Measurements from ENCODE around the gene ARID3C. TPM values are rescaled to one million over a fixed set of nuclear protein-coding genes. Genes with fewer than 3 reads are reported as not detected.
"Not testable (repeated sequence)": the region's sequence is repeated elsewhere in the genome, so short reads cannot be mapped to it uniquely, and the experiment has no call there.

Gene ARID3C
- total RNA-seq, 1 donor from 2014 or later = 0.14 TPM

DNA sequence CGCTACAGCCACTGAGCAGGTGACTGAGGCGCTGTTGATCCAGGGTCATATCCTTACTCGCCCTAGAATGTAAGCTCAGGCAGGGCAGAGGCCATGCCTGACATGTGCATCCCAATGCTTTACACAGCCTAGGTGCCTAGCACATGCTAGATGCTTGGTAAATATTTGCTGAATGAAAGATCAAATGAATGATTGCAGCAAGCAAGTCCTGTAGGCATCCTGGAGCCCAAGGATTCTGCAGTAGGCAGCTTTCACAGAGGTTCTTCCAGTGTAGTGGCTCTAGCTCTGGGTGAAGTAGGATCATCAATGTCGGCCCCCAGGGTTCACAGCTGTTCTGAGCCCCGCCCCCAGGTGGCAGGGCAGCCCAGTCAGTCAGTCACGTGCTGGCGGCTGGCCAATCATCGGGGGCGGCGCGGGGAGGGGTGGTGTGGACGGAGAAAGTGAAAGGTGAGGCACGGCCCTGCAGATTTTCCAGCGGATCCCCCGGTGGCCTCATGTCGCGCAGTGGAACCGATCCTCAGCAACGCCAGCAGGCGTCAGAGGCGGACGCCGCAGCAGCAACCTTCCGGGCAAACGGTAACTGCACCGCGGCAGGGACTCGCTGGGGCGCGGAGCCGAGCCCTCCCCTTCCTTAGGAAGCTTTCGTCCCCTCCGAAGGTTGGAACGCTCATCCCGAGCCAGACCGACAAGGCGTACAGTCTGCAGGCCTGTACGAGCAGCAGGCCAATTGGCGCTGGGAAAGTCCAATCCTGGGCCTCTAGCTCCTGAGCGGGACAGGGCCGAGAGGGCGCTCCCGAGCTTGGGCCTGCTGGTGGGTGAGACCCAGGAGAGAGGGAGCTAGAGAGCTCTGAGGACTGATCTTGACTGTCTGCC lies 17.6 kb upstream of the ARID3C start, which contains the start of gene GALT:
Gene GALT (plus strand): TSS at position 465 of the 873 bp plus-strand sequence. CDS start 30 bp downstream, at position 495.
- no peaks in the 10 kb centered on the region for H3K9me3 Mint-ChIP-seq
- H3K4me1 Mint-ChIP-seq = peaks cover 28% of the 10 kb centered on the region
- peak within 1 kb of the TSS; percentile 92 for H3K27ac Mint-ChIP-seq
- intact Hi-C loops (cut with micrococcal nuclease) = loop anchor here (1.0 kb wide), 4 partner anchors 9 to 56 kb away; partner anchors contain the start of genes RPP25L and SIGMAR1
- peaks cover 31% of the 10 kb centered on the region for H3K36me3 Mint-ChIP-seq (ENCODE audit: low read depth)
- DNase-seq = peak; percentile 99
- H3K27me3 Mint-ChIP-seq = no peaks in the 10 kb centered on the region
- peak within 1 kb of the TSS; percentile 94 for H3K4me3 Mint-ChIP-seq

DNA sequence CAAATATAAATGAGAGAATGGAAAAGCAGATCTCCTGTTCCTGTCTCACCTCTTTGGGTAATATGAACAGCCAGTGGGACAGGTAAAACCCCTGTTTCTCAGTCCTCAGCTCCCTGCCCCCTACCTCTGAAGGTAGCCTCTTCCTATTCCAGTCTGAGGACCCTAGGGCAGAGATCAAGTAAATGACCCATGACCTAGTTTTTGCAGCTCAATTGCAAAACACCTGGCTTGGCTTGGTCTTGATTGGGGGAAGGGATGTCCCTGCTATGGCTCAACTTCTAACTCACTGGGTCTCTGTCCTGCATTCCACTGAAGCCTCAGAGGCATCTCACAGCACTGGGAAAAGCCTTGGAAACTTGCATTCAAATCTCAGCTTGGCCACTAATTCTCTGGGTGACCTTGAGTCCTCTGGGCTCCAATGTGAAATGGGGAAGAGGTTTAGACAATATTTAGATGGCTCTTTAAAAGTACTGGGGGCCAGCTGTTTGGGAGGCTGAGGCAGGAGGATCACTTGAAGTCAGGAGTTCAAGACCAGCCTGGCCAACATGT lies 16.0 kb upstream of the ARID3C start:
- Mint-ChIP-seq H3K27ac (peak overlapping the region; percentile 10), H3K9me3 (no peaks in the 10 kb centered on the region), H3K4me1 (peaks cover 30% of the 10 kb centered on the region), H3K4me3 (no peak overlapping the region), H3K36me3 (ENCODE audit: low read depth) (peaks cover 25% of the 10 kb centered on the region), H3K27me3 (no peaks in the 10 kb centered on the region)
- intact Hi-C loops (cut with micrococcal nuclease) = no loop called here
- no peak for DNase-seq

DNA sequence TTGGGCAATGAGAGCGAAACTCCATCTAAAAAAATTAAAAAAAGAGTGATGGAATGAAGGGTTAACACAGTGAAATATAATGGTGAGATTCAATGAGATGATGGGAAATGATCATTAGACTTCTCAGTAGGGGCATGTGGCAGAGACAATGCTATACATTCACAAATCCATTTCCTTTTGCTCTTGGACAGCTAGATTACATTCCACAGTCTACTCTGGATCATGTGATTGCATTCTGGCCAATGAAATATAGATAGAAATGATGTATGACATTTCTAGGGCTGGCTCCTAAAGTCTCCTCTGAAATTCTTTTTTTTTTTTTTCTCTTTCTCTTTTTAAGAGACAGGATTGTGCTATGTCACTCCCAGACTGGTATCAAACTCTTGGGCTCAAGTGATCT lies 13.8 kb upstream of the ARID3C start:
- Mint-ChIP-seq H3K4me3 (no peak overlapping the region), H3K4me1 (peaks cover 27% of the 10 kb centered on the region), H3K9me3 (no peaks in the 10 kb centered on the region), H3K27ac (no peak overlapping the region), H3K27me3 (no peaks in the 10 kb centered on the region), H3K36me3 (ENCODE audit: low read depth) (peaks cover 5% of the 10 kb centered on the region)
- DNase-seq = no peak
- intact Hi-C loops (cut with micrococcal nuclease) = no loop called here

DNA sequence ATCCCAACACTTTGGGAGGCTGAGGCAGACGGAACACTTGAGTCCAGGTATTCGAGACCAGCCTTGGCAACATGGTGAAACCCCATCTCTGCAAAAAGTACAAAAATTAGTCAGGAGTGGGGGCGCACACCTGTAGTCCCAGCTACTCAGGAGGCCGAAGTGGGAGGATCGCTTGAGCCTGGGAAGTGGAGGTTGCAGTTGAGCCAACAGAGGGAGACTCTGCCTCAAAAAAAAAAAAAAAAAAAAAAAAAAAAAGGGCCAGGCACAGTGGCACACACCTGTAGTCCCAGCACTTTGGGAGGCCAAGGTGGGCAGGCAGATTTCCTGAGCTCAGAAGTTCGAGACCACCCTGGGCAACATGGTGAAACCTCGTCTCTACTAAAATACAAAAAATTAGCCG lies 10.5 kb upstream of the ARID3C start:
- intact Hi-C loops (cut with micrococcal nuclease); H3K4me3 Mint-ChIP-seq; H3K27me3 Mint-ChIP-seq; H3K9me3 Mint-ChIP-seq; H3K27ac Mint-ChIP-seq; DNase-seq: not testable (repeated sequence)
- Mint-ChIP-seq H3K36me3 (ENCODE audit: low read depth) (peaks cover 21% of the 10 kb centered on the region), H3K4me1 (peaks cover 28% of the 10 kb centered on the region)

DNA sequence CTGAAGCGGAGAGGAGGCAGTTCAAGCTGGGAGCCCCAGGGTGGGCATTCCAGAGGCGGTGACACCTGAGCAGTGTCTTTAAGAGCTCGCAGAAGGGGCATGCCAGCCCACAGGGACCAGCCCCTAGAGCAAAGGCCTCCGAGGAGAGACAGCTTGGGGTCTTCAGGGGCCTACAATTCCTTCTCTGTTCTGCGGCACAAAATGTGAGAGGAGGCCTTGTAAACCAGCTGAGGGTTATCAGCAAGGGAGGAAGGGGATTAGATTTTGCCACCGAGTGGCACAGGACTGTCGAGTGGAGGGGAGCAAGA lies 9.2 kb upstream of the ARID3C start:
- DNase-seq = no peak
- Mint-ChIP-seq H3K27ac (peak overlapping the region; percentile 82), H3K36me3 (ENCODE audit: low read depth) (peaks cover 28% of the 10 kb centered on the region), H3K4me1 (peaks cover 34% of the 10 kb centered on the region), H3K4me3 (peak overlapping the region; percentile 99), H3K9me3 (no peaks in the 10 kb centered on the region), H3K27me3 (no peaks in the 10 kb centered on the region)
- intact Hi-C loops (cut with micrococcal nuclease) = no loop called here

DNA sequence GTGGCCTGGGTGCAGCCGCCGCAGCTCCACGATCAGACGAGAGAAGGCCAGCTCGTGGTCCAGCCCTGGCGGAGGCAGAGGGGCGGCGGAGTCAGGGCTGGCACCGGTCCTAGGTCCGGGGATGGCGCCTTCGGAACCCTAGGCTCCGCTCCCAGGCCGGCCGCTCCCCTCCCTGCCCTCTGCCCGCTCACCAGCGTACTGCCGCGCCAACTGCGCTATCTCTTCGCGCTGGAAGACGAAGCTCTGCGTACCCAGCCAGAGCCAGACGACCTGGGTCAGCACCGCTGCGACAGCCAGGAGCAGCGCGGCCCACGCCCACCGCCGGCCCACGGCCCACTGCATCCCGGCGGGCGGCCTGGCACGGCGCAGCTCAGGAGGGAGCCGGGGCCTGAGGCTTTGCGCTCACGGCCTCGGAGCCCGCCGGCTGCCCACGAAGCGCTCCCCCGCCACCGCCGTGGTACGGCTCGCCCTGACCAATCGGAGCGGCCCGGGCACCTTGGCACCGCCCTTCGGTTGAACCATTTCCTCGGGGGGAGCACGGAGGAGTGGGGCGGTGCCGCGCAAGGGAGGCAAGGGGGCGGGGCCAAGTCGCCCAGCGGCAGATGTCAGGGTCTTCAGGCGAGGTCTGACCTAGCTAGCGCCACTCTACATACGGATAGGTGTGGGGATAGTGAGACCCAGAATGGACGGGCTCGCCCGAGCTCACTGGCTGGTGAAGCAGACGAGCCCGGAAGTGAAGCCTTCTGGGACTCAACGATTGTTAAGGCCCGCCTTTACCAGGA lies 8.7 kb upstream of the ARID3C start, which contains the start of gene SIGMAR1:
Gene SIGMAR1 (minus strand): TSS at position 432 of the 782 bp plus-strand sequence. CDS start 90 bp downstream, at position 342.
- H3K4me1 Mint-ChIP-seq = peaks cover 34% of the 10 kb centered on the region
- H3K4me3 Mint-ChIP-seq = peak within 1 kb of the TSS; percentile 99
- H3K27ac Mint-ChIP-seq = peak within 1 kb of the TSS; percentile 93
- H3K9me3 Mint-ChIP-seq = no peaks in the 10 kb centered on the region
- intact Hi-C loops (cut with micrococcal nuclease) = loop anchor here (1.0 kb wide), 3 partner anchors 9 to 114 kb away; partner anchors contain the start of gene GALT
- H3K27me3 Mint-ChIP-seq = no peaks in the 10 kb centered on the region
- H3K36me3 Mint-ChIP-seq (ENCODE audit: low read depth) = peaks cover 30% of the 10 kb centered on the region
- peak; percentile 98 for DNase-seq

DNA sequence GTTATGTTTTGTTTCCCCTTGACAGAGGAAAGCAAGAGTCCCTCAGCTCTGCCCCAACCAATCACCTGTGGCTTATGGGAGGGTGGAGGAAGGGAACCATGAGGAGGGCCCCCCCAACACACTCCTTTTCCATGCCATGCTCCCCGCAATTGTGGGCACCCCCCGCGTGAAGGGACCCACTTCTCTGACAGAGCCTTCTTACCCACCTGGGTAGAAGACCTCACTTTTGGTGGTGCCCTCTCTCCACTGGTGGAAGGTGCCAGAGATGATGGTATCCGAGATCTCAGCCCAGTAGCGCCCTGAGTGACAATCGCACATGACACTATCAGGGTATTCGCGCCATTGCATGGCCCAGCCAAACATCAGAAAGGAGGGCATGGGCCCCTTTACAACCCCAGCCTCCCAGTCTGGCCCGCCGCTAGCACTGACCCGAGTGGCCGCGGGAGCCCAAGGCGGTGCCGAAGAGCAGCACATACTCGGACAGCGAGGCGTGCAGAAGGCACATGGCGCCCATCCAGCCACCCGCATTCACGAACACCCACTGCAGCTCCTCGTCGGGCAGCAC lies 8.0 kb upstream of the ARID3C start:
- intact Hi-C loops (cut with micrococcal nuclease) = loop anchor here (1.0 kb wide), 3 partner anchors 9 to 114 kb away; partner anchors contain the start of gene GALT
- H3K9me3 Mint-ChIP-seq = no peaks in the 10 kb centered on the region
- H3K36me3 Mint-ChIP-seq (ENCODE audit: low read depth) = peaks cover 35% of the 10 kb centered on the region
- H3K27ac Mint-ChIP-seq = peak overlapping the region; percentile 93
- peaks cover 34% of the 10 kb centered on the region for H3K4me1 Mint-ChIP-seq
- no peak for DNase-seq
- H3K4me3 Mint-ChIP-seq = peak overlapping the region; percentile 99
- H3K27me3 Mint-ChIP-seq = no peaks in the 10 kb centered on the region

DNA sequence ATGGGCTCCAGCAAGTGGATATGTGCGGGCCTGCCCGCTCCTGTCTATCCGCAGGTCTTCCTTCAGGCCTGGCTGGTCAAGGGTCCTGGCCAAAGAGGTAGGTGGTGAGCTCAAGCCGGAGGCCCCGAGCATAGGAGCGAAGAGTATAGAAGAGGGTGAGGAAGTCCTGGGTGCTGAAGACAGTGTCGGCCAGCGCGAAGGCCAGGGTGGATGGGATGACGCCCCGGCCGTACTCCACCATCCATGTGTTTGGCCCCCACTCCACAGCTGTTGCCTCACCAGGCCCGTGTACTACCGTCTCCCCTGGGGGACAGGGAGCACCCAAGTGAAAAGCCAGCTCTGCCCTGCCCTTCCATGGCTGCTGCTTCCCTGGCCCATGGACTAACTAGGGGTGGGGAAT lies 6.7 kb upstream of the ARID3C start:
- Mint-ChIP-seq H3K27ac (no peak overlapping the region), H3K36me3 (ENCODE audit: low read depth) (peaks cover 35% of the 10 kb centered on the region), H3K4me1 (peaks cover 31% of the 10 kb centered on the region), H3K9me3 (no peaks in the 10 kb centered on the region), H3K27me3 (peaks cover 5% of the 10 kb centered on the region), H3K4me3 (peak overlapping the region; percentile 69)
- DNase-seq = no peak
- intact Hi-C loops (cut with micrococcal nuclease) = no loop called here

DNA sequence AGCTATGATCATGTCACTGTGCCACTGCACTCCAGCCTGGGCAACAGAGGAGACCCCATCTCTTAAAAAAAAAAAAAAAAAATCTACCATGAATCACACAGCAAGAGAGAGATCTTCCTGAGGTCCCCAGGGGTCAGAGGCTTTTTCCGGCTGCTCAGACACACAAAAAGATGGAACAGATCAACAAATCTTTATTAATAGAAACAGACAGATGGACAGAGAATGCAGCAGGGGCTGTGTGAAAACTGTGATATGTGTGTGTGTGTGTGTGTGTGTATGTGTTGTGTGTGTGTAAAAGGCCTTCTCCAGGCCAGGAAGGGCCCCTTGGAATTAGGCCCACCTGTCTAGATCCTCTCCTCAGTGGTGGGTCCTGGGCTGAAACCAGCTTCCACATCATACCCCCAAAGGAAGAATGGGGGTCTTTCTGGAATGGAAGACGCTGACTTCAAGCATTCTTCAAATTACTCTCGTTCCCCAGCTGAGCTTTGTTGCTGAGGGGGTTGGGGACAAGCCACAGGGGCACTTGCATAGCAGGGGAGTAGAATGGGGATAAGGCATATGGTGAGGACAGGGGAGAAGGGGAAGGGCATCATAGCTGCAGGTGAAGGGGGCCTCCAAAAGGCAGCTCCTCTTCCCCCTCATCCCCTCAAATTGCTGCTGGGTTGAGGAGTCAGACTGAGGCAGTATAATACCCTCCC lies 5.8 kb upstream of the ARID3C start:
- no peaks in the 10 kb centered on the region for H3K9me3 Mint-ChIP-seq
- no peak for DNase-seq
- peaks cover 13% of the 10 kb centered on the region for H3K27me3 Mint-ChIP-seq
- H3K4me1 Mint-ChIP-seq = peaks cover 37% of the 10 kb centered on the region
- peak overlapping the region; percentile 43 for H3K4me3 Mint-ChIP-seq
- no peak overlapping the region for H3K27ac Mint-ChIP-seq
- intact Hi-C loops (cut with micrococcal nuclease) = loop anchor here (1.0 kb wide), 2 partner anchors 14 to 22 kb away; partner anchors contain the start of genes DCTN3 and RPP25L
- H3K36me3 Mint-ChIP-seq (ENCODE audit: low read depth) = peaks cover 35% of the 10 kb centered on the region

DNA sequence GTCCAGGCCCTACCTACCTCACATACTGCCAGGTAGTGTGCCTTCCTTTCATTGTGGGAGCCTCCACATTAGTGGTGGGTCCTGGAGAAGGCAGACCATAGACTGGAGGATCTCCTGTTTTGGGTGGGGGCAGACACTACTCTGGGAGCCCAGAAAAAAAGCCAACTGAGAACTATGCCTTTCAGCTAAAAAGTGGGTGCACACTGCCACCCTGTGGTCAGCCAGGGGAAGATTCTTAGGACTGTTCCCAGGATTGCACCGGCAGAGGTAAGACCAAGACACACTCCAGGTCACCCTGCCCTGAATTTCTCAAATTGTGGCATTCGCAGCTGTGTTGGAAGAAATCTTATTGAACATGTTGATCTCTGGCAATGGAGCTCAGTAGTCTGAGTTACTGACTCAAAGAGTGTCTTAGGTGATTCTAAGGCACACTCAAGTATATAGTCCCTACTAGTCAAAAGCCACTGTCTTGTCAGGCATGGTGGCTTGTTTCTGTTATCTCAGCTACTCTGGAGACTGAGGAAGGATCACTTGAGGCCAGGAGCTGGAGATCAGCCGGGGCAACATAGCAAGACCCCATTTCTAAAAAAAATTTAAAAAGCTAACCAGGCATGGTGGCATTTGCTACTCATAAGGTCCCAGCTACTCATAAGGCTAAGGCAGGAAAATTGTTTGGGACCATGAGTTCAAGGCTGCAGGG lies 5.1 kb upstream of the ARID3C start:
- intact Hi-C loops (cut with micrococcal nuclease) = loop anchor here (1.0 kb wide), 2 partner anchors 14 to 22 kb away; partner anchors contain the start of genes DCTN3 and RPP25L
- peak overlapping the region; percentile 13 for H3K4me3 Mint-ChIP-seq
- no peaks in the 10 kb centered on the region for H3K9me3 Mint-ChIP-seq
- peaks cover 35% of the 10 kb centered on the region for H3K36me3 Mint-ChIP-seq (ENCODE audit: low read depth)
- DNase-seq = peak; percentile 92
- peaks cover 41% of the 10 kb centered on the region for H3K4me1 Mint-ChIP-seq
- peaks cover 20% of the 10 kb centered on the region for H3K27me3 Mint-ChIP-seq
- H3K27ac Mint-ChIP-seq = no peak overlapping the region

DNA sequence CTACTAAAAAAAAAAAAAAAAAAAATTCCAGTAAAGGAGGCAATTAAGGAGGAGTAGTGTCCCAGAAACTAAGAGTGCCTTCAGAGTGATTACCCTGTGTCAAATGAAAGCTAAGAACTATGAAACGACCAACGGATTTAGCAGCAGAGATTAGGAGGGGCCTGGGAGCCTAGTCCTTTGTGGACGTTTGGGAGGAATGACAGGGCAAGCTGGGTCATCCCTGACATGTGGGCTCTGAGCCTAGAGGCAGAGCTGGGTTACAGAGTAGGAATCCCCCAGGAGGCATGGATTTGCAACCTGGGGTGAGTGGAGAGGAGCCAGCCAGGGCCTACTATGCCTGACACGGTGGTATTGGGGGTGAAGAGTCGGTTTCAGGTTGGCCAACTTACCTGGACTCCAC lies 4.3 kb upstream of the ARID3C start:
- no peak overlapping the region for H3K27ac Mint-ChIP-seq
- peaks cover 38% of the 10 kb centered on the region for H3K4me1 Mint-ChIP-seq
- H3K36me3 Mint-ChIP-seq (ENCODE audit: low read depth) = peaks cover 40% of the 10 kb centered on the region
- DNase-seq = no peak
- peaks cover 25% of the 10 kb centered on the region for H3K27me3 Mint-ChIP-seq
- no peak overlapping the region for H3K4me3 Mint-ChIP-seq
- H3K9me3 Mint-ChIP-seq = no peaks in the 10 kb centered on the region
- intact Hi-C loops (cut with micrococcal nuclease) = no loop called here

DNA sequence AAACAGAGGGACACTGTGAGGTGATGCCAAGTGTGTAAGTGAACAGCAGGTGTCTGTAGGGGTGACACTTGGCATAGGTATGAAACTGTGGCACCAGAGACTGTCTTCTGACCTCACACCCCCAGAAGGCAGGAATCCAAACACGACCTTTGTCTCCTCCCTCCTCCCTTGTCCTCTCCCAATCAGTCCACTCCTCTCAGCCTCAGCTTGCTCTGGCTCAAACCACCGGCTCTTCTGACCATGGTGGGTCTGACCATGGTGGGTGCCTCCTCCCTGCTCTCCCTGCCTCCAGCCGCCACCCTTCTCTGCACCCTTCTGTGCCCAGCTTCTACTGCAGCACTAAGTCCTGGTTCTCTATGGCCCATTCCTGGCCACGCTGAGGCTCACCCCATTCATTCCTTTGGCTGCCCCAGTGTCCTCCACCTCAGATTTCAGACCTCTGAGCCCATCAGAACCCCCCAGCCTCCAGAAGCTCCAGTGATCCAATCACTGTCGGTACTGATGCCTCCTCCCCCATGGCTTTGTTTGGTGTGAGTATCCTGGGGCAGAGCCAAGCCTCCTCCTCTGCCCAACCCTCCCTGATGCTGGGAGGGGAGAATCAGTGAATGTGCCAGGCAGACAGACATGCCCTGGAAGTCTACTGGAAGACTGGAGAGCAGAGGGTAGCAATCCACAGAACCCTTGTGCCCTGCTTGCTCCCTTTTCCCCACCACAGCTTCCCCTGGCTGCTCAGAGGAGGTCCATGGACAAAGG lies 1.7 kb upstream of the ARID3C start:
- Mint-ChIP-seq H3K27me3 (peaks cover 48% of the 10 kb centered on the region), H3K4me3 (peak overlapping the region; percentile 77), H3K4me1 (peaks cover 28% of the 10 kb centered on the region), H3K27ac (no peak overlapping the region), H3K9me3 (no peaks in the 10 kb centered on the region), H3K36me3 (ENCODE audit: low read depth) (peaks cover 29% of the 10 kb centered on the region)
- DNase-seq = no peak
- intact Hi-C loops (cut with micrococcal nuclease) = no loop called here

Measured in activated CD4-positive, alpha-beta T cell treated with anti-CD3 and anti-CD28 coated beads, Interleukin-2, amount 10 ng/mL, durations not matched to agents 24 days and 14 days (primary cell).